A549 (cell line): ENCODE measurements around the gene PTGES3L. TPM values are rescaled to one million over a fixed set of nuclear protein-coding genes. Genes with fewer than 3 reads are reported as not detected.

ENCODE experiments used
- ATOH8 ChIP-seq: fragments of 250-450 bp; sonication (Bioruptor Pico); IDR thresholded peaks from 2 replicates; pipeline ENCODE4 v1.5.0; 2020; ENCODE audit warnings: low read depth, mild to moderate bottlenecking, moderate library complexity
- BHLHE40 ChIP-seq: IDR thresholded peaks from 2 replicates; pipeline ENCODE4 v1.6.1; 2012; ENCODE audit warnings: low read depth, low read length, inconsistent platforms
- CBX2 ChIP-seq: fragments of 200-600 bp; sonication (generic); IDR thresholded peaks from 2 replicates; pipeline ENCODE4 v1.6.1; 2016; ENCODE audit warnings: low read depth, mild to moderate bottlenecking, borderline replicate concordance
- CBX8 ChIP-seq: fragments of 200-600 bp; sonication (generic); IDR thresholded peaks from 2 replicates; pipeline ENCODE4 v1.6.1; 2016
- CEBPB ChIP-seq, 2 experiments: fragments of >200 bp in 1 of 2; sonication (Bioruptor Twin) in 1 of 2; formaldehyde crosslinking in 1 of 2; IDR thresholded peaks; 2 replicates each; pipeline ENCODE4 v1.6.1; 2012 to 2016
- CTCF ChIP-seq: fragments of >200 bp; sonication (Bioruptor Twin); formaldehyde crosslinking; IDR thresholded peaks from 3 replicates; pipeline ENCODE4 v1.5.1; 2016
- E2F6 ChIP-seq: IDR thresholded peaks from 2 replicates; pipeline ENCODE4 v1.6.1; 2012; ENCODE audit warnings: low read depth, borderline replicate concordance
- ELK1 ChIP-seq: fragments of 150-350 bp; IDR thresholded peaks from 2 replicates; pipeline ENCODE4 v1.6.1; 2014; ENCODE audit warnings: low read depth, mild to moderate bottlenecking, low read length
- ESRRA ChIP-seq: fragments of 150-350 bp; IDR thresholded peaks from 2 replicates; pipeline ENCODE4 v1.6.1; 2014; ENCODE audit warnings: mild to moderate bottlenecking, low read length, borderline replicate concordance
- FOSL2 ChIP-seq, 2 experiments: fragments of 450-650 bp in 1 of 2; fragments of >200 bp in 1 of 2; sonication (Bioruptor Twin) in 1 of 2; formaldehyde crosslinking; IDR thresholded peaks; 2 replicates each; pipeline versions ENCODE4 v1.5.0 to v1.6.1; 2016 to 2020; ENCODE audit warnings: mild to moderate bottlenecking in 1 of 2, moderate library complexity in 1 of 2
- FOXS1 ChIP-seq: fragments of 250-450 bp; sonication (Bioruptor Pico); IDR thresholded peaks from 2 replicates; pipeline ENCODE4 v1.5.0; 2020; ENCODE audit warnings: mild to moderate bottlenecking, moderate library complexity
- HMGXB4 ChIP-seq: fragments of 250-450 bp; sonication (Bioruptor Pico); IDR thresholded peaks from 2 replicates; pipeline ENCODE4 v1.5.0; 2021; ENCODE audit warnings: mild to moderate bottlenecking, moderate library complexity, borderline replicate concordance
- HOXA7 ChIP-seq: fragments of 250-450 bp; sonication (Bioruptor Pico); IDR thresholded peaks from 2 replicates; pipeline ENCODE4 v1.5.0; 2020; ENCODE audit warnings: mild to moderate bottlenecking, moderate library complexity
- MAX ChIP-seq: IDR thresholded peaks from 2 replicates; pipeline ENCODE4 v1.6.1; 2012
- MAZ ChIP-seq: fragments of 150-350 bp; IDR thresholded peaks from 2 replicates; pipeline ENCODE4 v1.6.1; 2014; ENCODE audit warnings: antibody characterized with exemption, low read depth, low read length, borderline replicate concordance
- MYC ChIP-seq: IDR thresholded peaks from 2 replicates; pipeline ENCODE4 v1.6.1; 2012; ENCODE audit warnings: mild to moderate bottlenecking, inconsistent platforms, low read length, improper control_type of control experiment, borderline replicate concordance
- NR3C1 ChIP-seq: fragments of >200 bp; sonication (Bioruptor Twin); formaldehyde crosslinking; IDR thresholded peaks from 3 replicates; pipeline ENCODE4 v1.6.1; 2017
- PBX3 ChIP-seq: IDR thresholded peaks from 2 replicates; pipeline ENCODE4 v1.6.1; 2012
- POLR2A ChIP-seq: IDR thresholded peaks from 2 replicates; pipeline ENCODE4 v1.6.1; 2012; ENCODE audit warnings: mild to moderate bottlenecking, low read length
- POLR2AphosphoS2 ChIP-seq: conservative IDR thresholded peaks from 2 replicates; pipeline ENCODE4 v1.6.1; 2012; ENCODE audit warnings: low read length, improper control_type of control experiment, inconsistent platforms
- RCOR1 ChIP-seq: fragments of 150-350 bp; IDR thresholded peaks from 2 replicates; pipeline ENCODE4 v1.6.1; 2014; ENCODE audit warnings: antibody characterized with exemption, low read length, low read depth
- REST ChIP-seq: fragments of 200-600 bp; sonication (generic); IDR thresholded peaks from 2 replicates; pipeline ENCODE4 v1.6.1; 2016; ENCODE audit warnings: antibody characterized with exemption, mild to moderate bottlenecking, moderate library complexity
- RFX5 ChIP-seq: fragments of 450-650 bp; IDR thresholded peaks from 2 replicates; pipeline ENCODE4 v1.7.1; 2014; ENCODE audit warnings: antibody characterized with exemption, mild to moderate bottlenecking, moderate library complexity
- SMC3 ChIP-seq: fragments of >200 bp; sonication (Bioruptor Twin); formaldehyde crosslinking; IDR thresholded peaks from 3 replicates; pipeline ENCODE4 v1.6.1; 2018; ENCODE audit warnings: inconsistent platforms
- SREBF2 ChIP-seq: fragments of 450-650 bp; IDR thresholded peaks from 2 replicates; pipeline ENCODE4 v1.6.1; 2014; ENCODE audit warnings: mild to moderate bottlenecking, moderate library complexity
- TFCP2L1 ChIP-seq: fragments of 250-450 bp; sonication (Bioruptor Pico); IDR thresholded peaks from 2 replicates; pipeline ENCODE4 v1.5.0; 2021; ENCODE audit warnings: mild to moderate bottlenecking
- ZC3H11A ChIP-seq: fragments of 450-650 bp; IDR thresholded peaks from 2 replicates; pipeline ENCODE4 v1.6.1; 2014; ENCODE audit warnings: antibody characterized with exemption, mild to moderate bottlenecking
- polyA plus RNA-seq, 4 experiments: library from polyadenylated mRNA; depleted of rRNA in 3 of 4; stranded (reverse); fragments of >200 nt; fragmentation: RNase III in 1 of 4; extraction: RNeasy Plus Mini Kit Qiagen cat#74134 plus additional on column Dnase treatment in 1 of 4; gene quantifications; 2 replicates in 3 of 4; 3 replicates in 1 of 4; pipeline ENCODE4 v1.2.3, GENCODE V29; 2011 to 2017

The PTGES3L gene
- polyA plus RNA-seq, 2 of the 4 experiments (the other 2 are of a cell fraction): 1.8 to 3.5 TPM

GRCh38 chr17:42928714-42929496 is 51.0 kb downstream of the PTGES3L start (continued):
- TF ChIP-seq ZC3H11A (no peak), ELK1 (no peak), CEBPB (IDR thresholded peaks at IDR 0.05) (no peak), CBX2 (no peak), SMC3 (peak; percentile 78), POLR2A (no peak), TFCP2L1 (CRISPR knock-in tag) (no peak), REST (no peak), MAZ (no peak), CTCF (peak; percentile 74), MYC (no peak), PBX3 (no peak), HMGXB4 (CRISPR knock-in tag) (no peak), NR3C1 (no peak), MAX (peak; percentile 53; the same call in 1 of the 2 replicates), POLR2AphosphoS2 (no peak), ATOH8 (CRISPR knock-in tag) (peak; percentile 65), FOXS1 (CRISPR knock-in tag) (no peak), FOSL2 (IDR thresholded peaks at IDR 0.05) (no peak), FOSL2 (CRISPR knock-in tag; IDR thresholded peaks at IDR 0.05) (peak; percentile 51; the same call in 1 of the 2 replicates), SREBF2 (no peak), HOXA7 (CRISPR knock-in tag) (peak; percentile 75; the same call in 1 of the 2 replicates), RFX5 (no peak), CBX8 (no peak), RCOR1 (no peak), E2F6 (no peak), ESRRA (no peak), BHLHE40 (no peak)
